HG02588 (cell line): ENCODE results near the gene OR4D6.

ENCODE experiments used
- ATAC-seq: cut with Tn5 transposase; IDR thresholded peaks from one replicate; pipeline ENCODE4 v1.9.1; 2021; ENCODE audit warnings: mild to moderate bottlenecking, moderate library complexity; ENCODE audit not compliant: unreplicated experiment

Gene OR4D6

DNA sequence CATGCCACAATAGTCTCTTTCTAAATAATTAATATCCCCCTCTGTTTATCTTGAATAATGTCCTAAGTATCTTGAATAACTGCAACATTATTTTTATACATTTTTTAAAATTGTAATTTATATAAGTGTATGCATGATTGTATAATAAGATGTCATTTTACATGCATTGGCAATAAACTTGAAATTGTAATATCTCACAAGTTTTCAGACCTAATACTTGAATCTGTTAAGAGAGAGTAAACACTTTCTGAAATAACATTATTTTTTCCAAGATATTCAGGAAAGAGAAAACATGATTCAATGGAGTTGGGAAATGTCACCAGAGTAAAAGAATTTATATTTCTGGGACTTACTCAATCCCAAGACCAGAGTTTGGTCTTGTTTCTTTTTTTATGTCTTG lies 46.5 kb downstream of the OR4D6 start, which contains the start of gene OR4D11:
Gene OR4D11 (plus strand): TSS at position 301 of the 400 bp plus-strand sequence. CDS start 0 bp downstream, at position 301.
- ATAC-seq: no peak
